ENCODE data around the gene TUG1. TPM values are rescaled to one million over a fixed set of nuclear protein-coding genes. Genes with fewer than 3 reads are reported as not detected.

The TUG1 gene
- total and polyA plus RNA-seq, 2 donors (not counting 3 experiments of a cell fraction or from before 2014, with no cell fraction given) = 77.1 to 85.9 TPM

DNA sequence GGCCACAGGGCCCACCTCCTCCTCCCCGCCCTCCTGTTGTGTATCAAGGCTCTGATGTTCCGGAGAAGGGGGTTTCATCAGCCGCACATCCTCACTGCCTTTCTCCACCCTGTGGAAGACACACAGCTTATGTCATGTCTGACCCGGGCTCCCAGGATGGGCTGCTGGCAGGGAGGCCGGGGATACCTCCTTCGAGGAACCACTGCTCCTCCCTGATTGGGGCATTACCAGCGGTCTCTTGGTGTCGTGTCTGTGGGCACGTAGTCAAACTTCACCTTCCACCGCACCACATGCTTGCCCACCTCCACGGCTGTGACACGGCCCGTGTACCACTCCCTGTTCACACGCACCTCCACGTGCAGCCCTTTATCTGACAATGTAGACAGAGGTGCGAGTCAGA lies 36.4 kb upstream of the TUG1 start:
- H2AFZ ChIP-seq (ENCODE audit: low read depth, low read length) = no peak overlapping the region
- no peaks in the 10 kb centered on the region for H3K9me3 ChIP-seq (replicated peaks; ENCODE audit: control insufficient read depth, insufficient read depth, low read length)
- intact Hi-C loops (cut with micrococcal nuclease) (no loop called here), dilution Hi-C loops (cut with MboI; ENCODE audit: extremely low pct_ligation_motif_present, low sequenced_read_pairs) (loop anchor here (10.0 kb wide), 1 partner anchor 238 kb away; the partner anchor contains the start of gene OSBP2)
- H3K36me3 ChIP-seq (ENCODE audit: control insufficient read depth in 2 of 2, extremely low read depth in 1 of 2, insufficient read depth in 2 of 2, low read length in 2 of 2) = peaks cover 33 to 69% of the 10 kb centered on the region in 2 experiments
- TSS peak; percentile 25 for BruUV-seq (replicated peaks)
- no peak overlapping the region for H3K27ac ChIP-seq (ENCODE audit: insufficient read depth, low read depth, low read length)
- H3K4me1 ChIP-seq (ENCODE audit: control insufficient read depth, extremely low read depth, insufficient read depth, low read length) = no peaks in the 10 kb centered on the region
- no peaks in the 10 kb centered on the region for H4K20me1 ChIP-seq (replicated peaks; ENCODE audit: control insufficient read depth, extremely low read depth, insufficient read depth, low read length)
- no peaks in the 10 kb centered on the region for H3K79me2 ChIP-seq (ENCODE audit: control insufficient read depth, insufficient read depth, low read length)
- FAIRE-seq = no peak
- no peak for DNase-seq (ENCODE audit: low read depth, low spot score)
- ChIA-PET CTCF (no interaction called here), POLR2A (no interaction called here)
- H3K9ac ChIP-seq (replicated peaks; ENCODE audit: extremely low read depth, insufficient read depth, low read length) = no peak overlapping the region
- no peaks in the 10 kb centered on the region for H3K9me1 ChIP-seq (replicated peaks; ENCODE audit: control insufficient read depth, extremely low read depth, insufficient read depth, low read length)
- no peak overlapping the region for H3K4me3 ChIP-seq (replicated peaks in 1 of 3; ENCODE audit: insufficient read depth in 1 of 3, low read depth in 1 of 3, low read length in 3 of 3)
- no peak overlapping the region for H3K4me2 ChIP-seq (ENCODE audit: insufficient read depth, low read length)
- TF ChIP-seq FOS (IDR thresholded peaks at IDR 0.05; ENCODE audit: borderline replicate concordance, insufficient read depth, low read length) = no peak
- TF ChIP-seq MYC (IDR thresholded peaks at IDR 0.05; ENCODE audit: low read depth, low read length) = no peak
- TF ChIP-seq, protein P1, sequence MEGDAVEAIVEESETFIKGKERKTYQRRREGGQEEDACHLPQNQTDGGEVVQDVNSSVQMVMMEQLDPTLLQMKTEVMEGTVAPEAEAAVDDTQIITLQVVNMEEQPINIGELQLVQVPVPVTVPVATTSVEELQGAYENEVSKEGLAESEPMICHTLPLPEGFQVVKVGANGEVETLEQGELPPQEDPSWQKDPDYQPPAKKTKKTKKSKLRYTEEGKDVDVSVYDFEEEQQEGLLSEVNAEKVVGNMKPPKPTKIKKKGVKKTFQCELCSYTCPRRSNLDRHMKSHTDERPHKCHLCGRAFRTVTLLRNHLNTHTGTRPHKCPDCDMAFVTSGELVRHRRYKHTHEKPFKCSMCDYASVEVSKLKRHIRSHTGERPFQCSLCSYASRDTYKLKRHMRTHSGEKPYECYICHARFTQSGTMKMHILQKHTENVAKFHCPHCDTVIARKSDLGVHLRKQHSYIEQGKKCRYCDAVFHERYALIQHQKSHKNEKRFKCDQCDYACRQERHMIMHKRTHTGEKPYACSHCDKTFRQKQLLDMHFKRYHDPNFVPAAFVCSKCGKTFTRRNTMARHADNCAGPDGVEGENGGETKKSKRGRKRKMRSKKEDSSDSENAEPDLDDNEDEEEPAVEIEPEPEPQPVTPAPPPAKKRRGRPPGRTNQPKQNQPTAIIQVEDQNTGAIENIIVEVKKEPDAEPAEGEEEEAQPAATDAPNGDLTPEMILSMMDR (IDR thresholded peaks at IDR 0.05; ENCODE audit: extremely low read depth in 1 of 2, insufficient read depth in 1 of 2, low read depth in 1 of 2, low read length in 2 of 2) = no peak
- no peak for TF ChIP-seq EZH2 (IDR thresholded peaks at IDR 0.05; ENCODE audit: borderline replicate concordance, low read depth, low read length, severe bottlenecking)
- no peak for TF ChIP-seq JUN (IDR thresholded peaks at IDR 0.05; ENCODE audit: borderline replicate concordance, insufficient read depth, insufficient read length, low read depth)
- TF ChIP-seq, protein P2, sequence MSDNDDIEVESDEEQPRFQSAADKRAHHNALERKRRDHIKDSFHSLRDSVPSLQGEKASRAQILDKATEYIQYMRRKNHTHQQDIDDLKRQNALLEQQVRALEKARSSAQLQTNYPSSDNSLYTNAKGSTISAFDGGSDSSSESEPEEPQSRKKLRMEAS (IDR thresholded peaks at IDR 0.05; ENCODE audit: insufficient read depth, insufficient read length) = no peak
- no peak for TF ChIP-seq POLR2A (IDR thresholded peaks at IDR 0.05; ENCODE audit: low read depth, low read length)
- TF ChIP-seq POLR2AphosphoS5 (IDR thresholded peaks at IDR 0.05; ENCODE audit: insufficient read depth, low read depth, low read length) = no peak
- TF ChIP-seq GATA2 (IDR thresholded peaks at IDR 0.05; ENCODE audit: insufficient read depth, insufficient read length, low read depth, low read length) = no peak
- H3K27me3 ChIP-seq (ENCODE audit: control insufficient read depth in 2 of 2, insufficient read depth in 2 of 2, low read length in 2 of 2) = no peaks in the 10 kb centered on the region
